H1 (cell line): ENCODE data around the gene STX8. TPM values are rescaled to one million over a fixed set of nuclear protein-coding genes. Genes with fewer than 3 reads are reported as not detected.

Experiments used
- ASH2L ChIP-seq: fragments of 200-600, 300-600 bp; sonication (generic); IDR thresholded peaks from one replicate; pipeline ENCODE4 v1.7.1; 2017; ENCODE audit warnings: low read length
- BRCA1 ChIP-seq: IDR thresholded peaks from 2 replicates; pipeline ENCODE4 v1.6.1; 2012; ENCODE audit warnings: low read depth, low read length, improper control_type of control experiment
- CEBPB ChIP-seq: IDR thresholded peaks from 2 replicates; pipeline ENCODE4 v1.6.1; 2012; ENCODE audit warnings: low read depth, low read length
- CHD2 ChIP-seq: IDR thresholded peaks from 2 replicates; pipeline ENCODE4 v1.6.1; 2012; ENCODE audit warnings: low read length, improper control_type of control experiment
- GTF2F1 ChIP-seq: IDR thresholded peaks from 2 replicates; pipeline ENCODE4 v1.6.1; 2012; ENCODE audit warnings: low read depth, low read length, improper control_type of control experiment, borderline replicate concordance
- KDM4A ChIP-seq: IDR thresholded peaks from one replicate; pipeline ENCODE4 v1.7.1; 2012; ENCODE audit warnings: low read depth, mild to moderate bottlenecking, moderate library complexity, low read length, inconsistent platforms; ENCODE audit not compliant: severe bottlenecking
- POU5F1 ChIP-seq: IDR thresholded peaks from 2 replicates; pipeline ENCODE4 v1.6.1; 2011; ENCODE audit warnings: low read depth, mild to moderate bottlenecking, low read length, moderate library complexity
- polyA plus RNA-seq, 7 experiments: library from polyadenylated mRNA; depleted of rRNA in 3 of 7; stranded (reverse) in 5 of 7; unstranded in 2 of 7; fragments of >200 nt in 5 of 7; fragments of 200-250 nt in 2 of 7; gene quantifications; 1 replicate in 5 of 7; 2 replicates in 1 of 7; 4 replicates in 1 of 7; pipeline versions ENCODE4 v1.2.1 to v1.2.3, GENCODE V29; 2011 to 2013; ENCODE audit warnings: missing spikeins in 2 of 7, mixed read lengths in 2 of 7
- total RNA-seq: library from RNA; stranded (reverse); fragmentation: NEBNext Ultra II Directional; extraction: Animal tissue kit (Norgen Biotek cat#: 25700); gene quantifications from 2 replicates; pipeline ENCODE4 v1.2.1, GENCODE V29; 2021
- TF ChIP-seq, protein P1 (sequence below): fragments of 300-600 bp; sonication (generic); IDR thresholded peaks from 2 replicates; pipeline ENCODE4 v1.7.1; 2012; ENCODE audit warnings: low read length, moderate library complexity, mild to moderate bottlenecking, inconsistent platforms; ENCODE audit not compliant: insufficient replicate concordance
- TF ChIP-seq, protein P2 (sequence below): IDR thresholded peaks from 2 replicates; pipeline ENCODE4 v1.6.1; 2011; ENCODE audit warnings: low read depth, mild to moderate bottlenecking, low read length; ENCODE audit not compliant: insufficient read depth

Gene STX8
- total and polyA plus RNA-seq, 2 of the 8 experiments (the other 6 are each of a cell fraction or from before 2014, with no cell fraction given), result 22.8 to 42.5 TPM

DNA sequence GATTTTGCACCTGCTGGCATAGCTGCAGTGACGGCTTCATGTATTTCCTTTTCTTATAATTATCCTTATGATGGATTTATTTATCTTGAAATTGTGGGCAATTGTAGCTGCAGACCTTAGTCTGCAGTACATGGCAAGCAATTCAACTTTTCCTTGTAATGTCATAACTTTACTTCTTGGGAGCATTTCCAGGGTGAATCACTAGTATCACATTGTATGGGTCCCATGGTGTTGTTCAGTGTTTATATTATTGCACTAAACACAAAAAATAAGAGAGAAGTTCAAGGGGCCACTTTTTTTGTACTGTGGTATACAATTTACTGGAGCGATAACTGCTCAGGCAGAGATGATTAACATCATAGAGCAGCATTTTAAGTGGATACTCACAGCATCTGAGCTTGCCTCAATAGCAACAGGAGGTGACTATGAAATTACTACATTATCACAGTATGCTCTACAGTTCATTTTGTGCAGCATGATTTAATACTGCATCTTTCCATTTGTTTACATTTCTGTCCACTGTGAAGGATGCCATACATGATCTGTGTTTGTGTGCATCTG, 169.5 kb downstream of the STX8 start (continued):
- TF ChIP-seq, protein P1, sequence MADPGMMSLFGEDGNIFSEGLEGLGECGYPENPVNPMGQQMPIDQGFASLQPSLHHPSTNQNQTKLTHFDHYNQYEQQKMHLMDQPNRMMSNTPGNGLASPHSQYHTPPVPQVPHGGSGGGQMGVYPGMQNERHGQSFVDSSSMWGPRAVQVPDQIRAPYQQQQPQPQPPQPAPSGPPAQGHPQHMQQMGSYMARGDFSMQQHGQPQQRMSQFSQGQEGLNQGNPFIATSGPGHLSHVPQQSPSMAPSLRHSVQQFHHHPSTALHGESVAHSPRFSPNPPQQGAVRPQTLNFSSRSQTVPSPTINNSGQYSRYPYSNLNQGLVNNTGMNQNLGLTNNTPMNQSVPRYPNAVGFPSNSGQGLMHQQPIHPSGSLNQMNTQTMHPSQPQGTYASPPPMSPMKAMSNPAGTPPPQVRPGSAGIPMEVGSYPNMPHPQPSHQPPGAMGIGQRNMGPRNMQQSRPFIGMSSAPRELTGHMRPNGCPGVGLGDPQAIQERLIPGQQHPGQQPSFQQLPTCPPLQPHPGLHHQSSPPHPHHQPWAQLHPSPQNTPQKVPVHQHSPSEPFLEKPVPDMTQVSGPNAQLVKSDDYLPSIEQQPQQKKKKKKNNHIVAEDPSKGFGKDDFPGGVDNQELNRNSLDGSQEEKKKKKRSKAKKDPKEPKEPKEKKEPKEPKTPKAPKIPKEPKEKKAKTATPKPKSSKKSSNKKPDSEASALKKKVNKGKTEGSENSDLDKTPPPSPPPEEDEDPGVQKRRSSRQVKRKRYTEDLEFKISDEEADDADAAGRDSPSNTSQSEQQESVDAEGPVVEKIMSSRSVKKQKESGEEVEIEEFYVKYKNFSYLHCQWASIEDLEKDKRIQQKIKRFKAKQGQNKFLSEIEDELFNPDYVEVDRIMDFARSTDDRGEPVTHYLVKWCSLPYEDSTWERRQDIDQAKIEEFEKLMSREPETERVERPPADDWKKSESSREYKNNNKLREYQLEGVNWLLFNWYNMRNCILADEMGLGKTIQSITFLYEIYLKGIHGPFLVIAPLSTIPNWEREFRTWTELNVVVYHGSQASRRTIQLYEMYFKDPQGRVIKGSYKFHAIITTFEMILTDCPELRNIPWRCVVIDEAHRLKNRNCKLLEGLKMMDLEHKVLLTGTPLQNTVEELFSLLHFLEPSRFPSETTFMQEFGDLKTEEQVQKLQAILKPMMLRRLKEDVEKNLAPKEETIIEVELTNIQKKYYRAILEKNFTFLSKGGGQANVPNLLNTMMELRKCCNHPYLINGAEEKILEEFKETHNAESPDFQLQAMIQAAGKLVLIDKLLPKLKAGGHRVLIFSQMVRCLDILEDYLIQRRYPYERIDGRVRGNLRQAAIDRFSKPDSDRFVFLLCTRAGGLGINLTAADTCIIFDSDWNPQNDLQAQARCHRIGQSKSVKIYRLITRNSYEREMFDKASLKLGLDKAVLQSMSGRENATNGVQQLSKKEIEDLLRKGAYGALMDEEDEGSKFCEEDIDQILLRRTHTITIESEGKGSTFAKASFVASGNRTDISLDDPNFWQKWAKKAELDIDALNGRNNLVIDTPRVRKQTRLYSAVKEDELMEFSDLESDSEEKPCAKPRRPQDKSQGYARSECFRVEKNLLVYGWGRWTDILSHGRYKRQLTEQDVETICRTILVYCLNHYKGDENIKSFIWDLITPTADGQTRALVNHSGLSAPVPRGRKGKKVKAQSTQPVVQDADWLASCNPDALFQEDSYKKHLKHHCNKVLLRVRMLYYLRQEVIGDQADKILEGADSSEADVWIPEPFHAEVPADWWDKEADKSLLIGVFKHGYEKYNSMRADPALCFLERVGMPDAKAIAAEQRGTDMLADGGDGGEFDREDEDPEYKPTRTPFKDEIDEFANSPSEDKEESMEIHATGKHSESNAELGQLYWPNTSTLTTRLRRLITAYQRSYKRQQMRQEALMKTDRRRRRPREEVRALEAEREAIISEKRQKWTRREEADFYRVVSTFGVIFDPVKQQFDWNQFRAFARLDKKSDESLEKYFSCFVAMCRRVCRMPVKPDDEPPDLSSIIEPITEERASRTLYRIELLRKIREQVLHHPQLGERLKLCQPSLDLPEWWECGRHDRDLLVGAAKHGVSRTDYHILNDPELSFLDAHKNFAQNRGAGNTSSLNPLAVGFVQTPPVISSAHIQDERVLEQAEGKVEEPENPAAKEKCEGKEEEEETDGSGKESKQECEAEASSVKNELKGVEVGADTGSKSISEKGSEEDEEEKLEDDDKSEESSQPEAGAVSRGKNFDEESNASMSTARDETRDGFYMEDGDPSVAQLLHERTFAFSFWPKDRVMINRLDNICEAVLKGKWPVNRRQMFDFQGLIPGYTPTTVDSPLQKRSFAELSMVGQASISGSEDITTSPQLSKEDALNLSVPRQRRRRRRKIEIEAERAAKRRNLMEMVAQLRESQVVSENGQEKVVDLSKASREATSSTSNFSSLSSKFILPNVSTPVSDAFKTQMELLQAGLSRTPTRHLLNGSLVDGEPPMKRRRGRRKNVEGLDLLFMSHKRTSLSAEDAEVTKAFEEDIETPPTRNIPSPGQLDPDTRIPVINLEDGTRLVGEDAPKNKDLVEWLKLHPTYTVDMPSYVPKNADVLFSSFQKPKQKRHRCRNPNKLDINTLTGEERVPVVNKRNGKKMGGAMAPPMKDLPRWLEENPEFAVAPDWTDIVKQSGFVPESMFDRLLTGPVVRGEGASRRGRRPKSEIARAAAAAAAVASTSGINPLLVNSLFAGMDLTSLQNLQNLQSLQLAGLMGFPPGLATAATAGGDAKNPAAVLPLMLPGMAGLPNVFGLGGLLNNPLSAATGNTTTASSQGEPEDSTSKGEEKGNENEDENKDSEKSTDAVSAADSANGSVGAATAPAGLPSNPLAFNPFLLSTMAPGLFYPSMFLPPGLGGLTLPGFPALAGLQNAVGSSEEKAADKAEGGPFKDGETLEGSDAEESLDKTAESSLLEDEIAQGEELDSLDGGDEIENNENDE, result no peak
- no peak for TF ChIP-seq ASH2L
- no peak for TF ChIP-seq GTF2F1
- TF ChIP-seq POU5F1, result no peak
- TF ChIP-seq, protein P2, sequence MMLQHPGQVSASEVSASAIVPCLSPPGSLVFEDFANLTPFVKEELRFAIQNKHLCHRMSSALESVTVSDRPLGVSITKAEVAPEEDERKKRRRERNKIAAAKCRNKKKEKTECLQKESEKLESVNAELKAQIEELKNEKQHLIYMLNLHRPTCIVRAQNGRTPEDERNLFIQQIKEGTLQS, result no peak
- no peak for TF ChIP-seq CEBPB
- TF ChIP-seq KDM4A, result no peak
- TF ChIP-seq BRCA1, result no peak
- no peak for TF ChIP-seq CHD2
